HCT116 (cell line): Measurements from ENCODE around the gene INF2. TPM values are rescaled to one million over a fixed set of nuclear protein-coding genes. Genes with fewer than 3 reads are reported as not detected.

Experiments used
- ATAC-seq: fragments of 200-7000 bp; cut with Tn5 transposase; 2 replicates; pipeline ENCODE4 v1.9.1; 2020; ENCODE audit warnings: mild to moderate bottlenecking, moderate library complexity
- BruUV-seq: library from RNA; stranded (reverse); fragments of 400-500 nt; replicated peaks from 2 replicates; lab custom pipeline; 2021; lab: Mats Ljungman, UMichigan
- CTCF ChIA-PET: fragments of 300-600 bp; sonication (Branson Sonifier 250); formaldehyde crosslinking; loops from one replicate; lab custom pipeline; 2021; ENCODE audit warnings: antibody characterized with exemption; lab: Charles Lee
- POLR2A ChIA-PET: fragments of 300-600, 350-600 bp; sonication (Branson Sonifier 250); formaldehyde crosslinking; loops from one replicate; lab custom pipeline; 2021; ENCODE audit warnings: antibody characterized with exemption; lab: Charles Lee
- RAD21 ChIA-PET, 2 experiments: fragments of 300-600 bp; sonication (Branson Sonifier 250); formaldehyde crosslinking; loops; one replicate each; lab custom pipeline; 2023; ENCODE audit warnings: low total read pairs in 2 of 2; ENCODE audit not compliant: uncharacterized antibody in 2 of 2, unreplicated experiment in 2 of 2, low non-redundant PET in 1 of 2; lab: Charles Lee
- DNase-seq: peaks from one replicate; pipeline ENCODE4 v3.0.0-alpha.2; 2010; ENCODE audit warnings: low read depth, low spot score
- H2AFZ ChIP-seq: fragments of 200-600 bp; shearing (Covaris generic), sonication (generic); 2 replicates; pipeline ENCODE4 v1.6.1; 2017; ENCODE audit warnings: low read depth, mixed run types, mixed read lengths, antibody characterized with exemption, low read length; ENCODE audit not compliant: poor library complexity, severe bottlenecking
- H3K27ac ChIP-seq: 2 replicates; pipeline ENCODE4 v1.5.1; 2012; ENCODE audit warnings: low read depth, low read length
- H3K27me3 ChIP-seq: fragments of 200-600 bp; sonication (generic); 2 replicates; pipeline ENCODE4 v1.6.1; 2016; ENCODE audit warnings: mixed run types, low read length, mixed read lengths; ENCODE audit not compliant: insufficient read depth
- H3K36me3 ChIP-seq, 2 experiments: fragments of 200-500 bp in 1 of 2; fragments of 200-600 bp in 1 of 2; sonication (Bioruptor generic) in 1 of 2; sonication (generic) in 1 of 2; 2 replicates each; pipeline versions ENCODE4 v1.5.1 to v1.6.1; 2014 to 2016; ENCODE audit warnings: low read length in 2 of 2, inconsistent platforms in 1 of 2, mixed read lengths in 1 of 2, mixed run types in 1 of 2; ENCODE audit not compliant: insufficient read depth in 2 of 2, control insufficient read depth in 1 of 2
- H3K4me1 ChIP-seq, 2 experiments: fragments of 200-600 bp in 1 of 2; sonication (generic) in 1 of 2; 2 replicates each; pipeline versions ENCODE4 v1.5.1 to v1.6.1; 2012 to 2017; ENCODE audit warnings: low read length in 2 of 2, inconsistent platforms in 1 of 2, mild to moderate bottlenecking in 1 of 2, mixed read lengths in 1 of 2, mixed run types in 1 of 2, moderate library complexity in 1 of 2; ENCODE audit not compliant: insufficient read depth in 2 of 2, control insufficient read depth in 1 of 2
- H3K4me2 ChIP-seq: fragments of 200-600 bp; sonication (generic); 2 replicates; pipeline ENCODE4 v1.6.1; 2017; ENCODE audit warnings: mixed run types, low read length, mixed read lengths
- H3K4me3 ChIP-seq, 2 experiments: fragments of 200-600 bp in 1 of 2; sonication (generic) in 1 of 2; replicated peaks in 1 of 2; 2 replicates each; pipeline ENCODE4 v1.5.1; 2011 to 2016; ENCODE audit warnings: low read length in 2 of 2, control low read depth in 1 of 2, low read depth in 1 of 2, mild to moderate bottlenecking in 1 of 2, mixed read lengths in 1 of 2, mixed run types in 1 of 2
- H3K79me2 ChIP-seq: fragments of 200-600 bp; sonication (generic); 2 replicates; pipeline ENCODE4 v1.6.1; 2017; ENCODE audit warnings: mild to moderate bottlenecking, mixed run types, low read length, moderate library complexity, mixed read lengths; ENCODE audit not compliant: insufficient read depth
- H3K9ac ChIP-seq: fragments of 200-600 bp; sonication (generic); 2 replicates; pipeline ENCODE4 v1.6.1; 2016; ENCODE audit warnings: low read length, mixed read lengths
- H3K9me2 ChIP-seq: fragments of 200-600 bp; sonication (generic), shearing (Covaris generic); 2 replicates; pipeline ENCODE4 v1.6.1; 2017; ENCODE audit warnings: mixed run types, mild to moderate bottlenecking, moderate library complexity; ENCODE audit not compliant: insufficient read depth
- H3K9me3 ChIP-seq, 2 experiments: fragments of 200-500 bp in 1 of 2; fragments of 200-600 bp in 1 of 2; sonication (Bioruptor generic) in 1 of 2; sonication (generic) in 1 of 2; 2 replicates each; pipeline ENCODE4 v1.6.1; 2014 to 2017; ENCODE audit warnings: low read length in 2 of 2, mixed read lengths in 2 of 2, inconsistent platforms in 1 of 2, low read depth in 1 of 2, mild to moderate bottlenecking in 1 of 2, mixed run types in 1 of 2, moderate library complexity in 1 of 2; ENCODE audit not compliant: control insufficient read depth in 1 of 2, insufficient read depth in 1 of 2
- H4K20me1 ChIP-seq: fragments of 200-600 bp; sonication (generic), shearing (Covaris generic); 2 replicates; pipeline ENCODE4 v1.6.1; 2017; ENCODE audit warnings: mixed run types, mild to moderate bottlenecking, moderate library complexity; ENCODE audit not compliant: insufficient read depth
- CBX3 ChIP-seq: IDR thresholded peaks from 2 replicates; pipeline ENCODE4 v1.6.1; 2012; ENCODE audit warnings: low read depth
- CEBPB ChIP-seq: IDR thresholded peaks from 2 replicates; pipeline ENCODE4 v1.6.1; 2012; ENCODE audit warnings: low read depth
- EGR1 ChIP-seq: IDR thresholded peaks from 2 replicates; pipeline ENCODE4 v1.6.1; 2012; ENCODE audit warnings: low read depth
- EZH2 ChIP-seq: fragments of 200-600 bp; sonication (generic); IDR thresholded peaks from 2 replicates; pipeline ENCODE4 v1.6.1; 2017; ENCODE audit warnings: antibody characterized with exemption, mixed run types
- FOSL1 ChIP-seq: IDR thresholded peaks from 2 replicates; pipeline ENCODE4 v1.6.1; 2012; ENCODE audit warnings: low read depth
- MAX ChIP-seq: IDR thresholded peaks from 2 replicates; pipeline ENCODE4 v1.6.1; 2012
- POLR2A ChIP-seq: IDR thresholded peaks from 2 replicates; pipeline ENCODE4 v1.7.0; 2011; ENCODE audit warnings: borderline replicate concordance; ENCODE audit not compliant: insufficient read depth, insufficient read length; ENCODE audit errors: extremely low read depth
- POLR2AphosphoS5 ChIP-seq: IDR thresholded peaks from 2 replicates; pipeline ENCODE4 v1.6.1; 2011; ENCODE audit warnings: mild to moderate bottlenecking, low read depth, low read length, moderate library complexity
- RAD21 ChIP-seq: IDR thresholded peaks from 2 replicates; pipeline ENCODE4 v1.6.1; 2012; ENCODE audit warnings: low read depth, mild to moderate bottlenecking
- SIN3A ChIP-seq: IDR thresholded peaks from 2 replicates; pipeline ENCODE4 v1.6.1; 2012; ENCODE audit warnings: low read depth
- TCF7L2 ChIP-seq: IDR thresholded peaks from 2 replicates; pipeline ENCODE4 v1.7.0; 2011; ENCODE audit warnings: borderline replicate concordance, inconsistent platforms; ENCODE audit not compliant: insufficient read depth, insufficient read length; ENCODE audit errors: extremely low read depth
- ZNF274 ChIP-seq: fragments of 200-500 bp; sonication (Bioruptor generic); IDR thresholded peaks from 2 replicates; pipeline ENCODE4 v1.6.1; 2014; ENCODE audit warnings: mild to moderate bottlenecking, low read depth, low read length, inconsistent platforms
- intact Hi-C: fragments of 100-400 bp; cut with micrococcal nuclease; formaldehyde crosslinking; loops from 2 replicates; pipeline ENCODE4 v1.10.0; 2022
- total RNA-seq: library from RNA; stranded (reverse); gene quantifications from one replicate; pipeline ENCODE4 v1.2.1, GENCODE V29; 2021; ENCODE audit not compliant: unreplicated experiment
- TF ChIP-seq, protein P1 (sequence below): IDR thresholded peaks from 2 replicates; pipeline ENCODE4 v1.6.1; 2012; ENCODE audit warnings: low read depth
- TF ChIP-seq, protein P2 (sequence below): IDR thresholded peaks from 2 replicates; pipeline ENCODE4 v1.6.1; 2011; ENCODE audit warnings: mild to moderate bottlenecking, low read length, moderate library complexity; ENCODE audit not compliant: insufficient replicate concordance; ENCODE audit errors: extremely low read depth

The INF2 gene
- total RNA-seq, 1 experiment from 2014 or later: 95.8 TPM

- TF ChIP-seq, protein P1, sequence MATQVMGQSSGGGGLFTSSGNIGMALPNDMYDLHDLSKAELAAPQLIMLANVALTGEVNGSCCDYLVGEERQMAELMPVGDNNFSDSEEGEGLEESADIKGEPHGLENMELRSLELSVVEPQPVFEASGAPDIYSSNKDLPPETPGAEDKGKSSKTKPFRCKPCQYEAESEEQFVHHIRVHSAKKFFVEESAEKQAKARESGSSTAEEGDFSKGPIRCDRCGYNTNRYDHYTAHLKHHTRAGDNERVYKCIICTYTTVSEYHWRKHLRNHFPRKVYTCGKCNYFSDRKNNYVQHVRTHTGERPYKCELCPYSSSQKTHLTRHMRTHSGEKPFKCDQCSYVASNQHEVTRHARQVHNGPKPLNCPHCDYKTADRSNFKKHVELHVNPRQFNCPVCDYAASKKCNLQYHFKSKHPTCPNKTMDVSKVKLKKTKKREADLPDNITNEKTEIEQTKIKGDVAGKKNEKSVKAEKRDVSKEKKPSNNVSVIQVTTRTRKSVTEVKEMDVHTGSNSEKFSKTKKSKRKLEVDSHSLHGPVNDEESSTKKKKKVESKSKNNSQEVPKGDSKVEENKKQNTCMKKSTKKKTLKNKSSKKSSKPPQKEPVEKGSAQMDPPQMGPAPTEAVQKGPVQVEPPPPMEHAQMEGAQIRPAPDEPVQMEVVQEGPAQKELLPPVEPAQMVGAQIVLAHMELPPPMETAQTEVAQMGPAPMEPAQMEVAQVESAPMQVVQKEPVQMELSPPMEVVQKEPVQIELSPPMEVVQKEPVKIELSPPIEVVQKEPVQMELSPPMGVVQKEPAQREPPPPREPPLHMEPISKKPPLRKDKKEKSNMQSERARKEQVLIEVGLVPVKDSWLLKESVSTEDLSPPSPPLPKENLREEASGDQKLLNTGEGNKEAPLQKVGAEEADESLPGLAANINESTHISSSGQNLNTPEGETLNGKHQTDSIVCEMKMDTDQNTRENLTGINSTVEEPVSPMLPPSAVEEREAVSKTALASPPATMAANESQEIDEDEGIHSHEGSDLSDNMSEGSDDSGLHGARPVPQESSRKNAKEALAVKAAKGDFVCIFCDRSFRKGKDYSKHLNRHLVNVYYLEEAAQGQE: no peak
Measured at GRCh38 chr14:104741803-104742251, 52.4 kb downstream of the INF2 start (continued).

- Histone ChIP-seq H3K4me2 (no peak overlapping the region), H3K4me1 (no peaks in the 10 kb centered on the region), H2AFZ (no peak overlapping the region), H3K79me2 (no peaks in the 10 kb centered on the region), H3K36me3 (no peaks in the 10 kb centered on the region), H4K20me1 (no peaks in the 10 kb centered on the region), H3K27ac (no peak overlapping the region), H3K9ac (no peak overlapping the region), H3K27me3 (no peaks in the 10 kb centered on the region), H3K9me3 (no peaks in the 10 kb centered on the region), H3K9me2 (no peaks in the 10 kb centered on the region), H3K4me3 (no peak overlapping the region)
- POLR2A ChIA-PET: no interaction called here
- ATAC-seq (no peak), DNase-seq (no peak)
- RAD21 ChIA-PET: no interaction called here
- CTCF ChIA-PET: no interaction called here
- BruUV-seq: no TSS peak
- intact Hi-C loops: no loop called here
- no peak for TF ChIP-seq TCF7L2
- TF ChIP-seq EZH2: no peak
- no peak for TF ChIP-seq CBX3
- no peak for TF ChIP-seq FOSL1
- TF ChIP-seq, protein P2, sequence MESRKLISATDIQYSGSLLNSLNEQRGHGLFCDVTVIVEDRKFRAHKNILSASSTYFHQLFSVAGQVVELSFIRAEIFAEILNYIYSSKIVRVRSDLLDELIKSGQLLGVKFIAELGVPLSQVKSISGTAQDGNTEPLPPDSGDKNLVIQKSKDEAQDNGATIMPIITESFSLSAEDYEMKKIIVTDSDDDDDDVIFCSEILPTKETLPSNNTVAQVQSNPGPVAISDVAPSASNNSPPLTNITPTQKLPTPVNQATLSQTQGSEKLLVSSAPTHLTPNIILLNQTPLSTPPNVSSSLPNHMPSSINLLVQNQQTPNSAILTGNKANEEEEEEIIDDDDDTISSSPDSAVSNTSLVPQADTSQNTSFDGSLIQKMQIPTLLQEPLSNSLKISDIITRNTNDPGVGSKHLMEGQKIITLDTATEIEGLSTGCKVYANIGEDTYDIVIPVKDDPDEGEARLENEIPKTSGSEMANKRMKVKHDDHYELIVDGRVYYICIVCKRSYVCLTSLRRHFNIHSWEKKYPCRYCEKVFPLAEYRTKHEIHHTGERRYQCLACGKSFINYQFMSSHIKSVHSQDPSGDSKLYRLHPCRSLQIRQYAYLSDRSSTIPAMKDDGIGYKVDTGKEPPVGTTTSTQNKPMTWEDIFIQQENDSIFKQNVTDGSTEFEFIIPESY: no peak
- TF ChIP-seq CEBPB: no peak
- no peak for TF ChIP-seq MAX
- TF ChIP-seq SIN3A: no peak
- no peak for TF ChIP-seq POLR2A
- TF ChIP-seq EGR1: no peak
- no peak for TF ChIP-seq ZNF274
- TF ChIP-seq, protein P1: no peak
- no peak for TF ChIP-seq RAD21
- TF ChIP-seq POLR2AphosphoS5: no peak
Measured at GRCh38 chr14:104742586-104743455, 53.4 kb downstream of the INF2 start.
